Activated T-helper 1 cell treated with anti-CD3 and anti-CD28 coated beads, Interleukin-12 subunit alpha, Interleukin-12 subunit beta, Interleukin-2, Interleukin-4 antibody, amounts not matched to agents 30 ng/mL and 10 ng/mL and 1 ng/mL, durations not matched to agents 14 hours and 24 hours and 36 hours (primary cell): ENCODE data around the gene DDX56. TPM values are rescaled to one million over a fixed set of nuclear protein-coding genes. Genes with fewer than 3 reads are reported as not detected.
"Not testable (repeated sequence)": the region's sequence is repeated elsewhere in the genome, so short reads cannot be mapped to it uniquely, and the experiment has no call there.

Experiments
- DNase-seq: peaks from one replicate; pipeline ENCODE4 v3.0.0; 2021; ENCODE audit warnings: low spot score
- H3K27ac Mint-ChIP-seq: one replicate; pipeline ENCODE4 v1.8.0; 2021; ENCODE audit warnings: mild to moderate bottlenecking, mixed read lengths
- H3K27me3 Mint-ChIP-seq: one replicate; pipeline ENCODE4 v1.8.0; 2022; ENCODE audit warnings: mild to moderate bottlenecking, moderate library complexity, mixed read lengths; ENCODE audit not compliant: insufficient read depth
- H3K36me3 Mint-ChIP-seq: one replicate; pipeline ENCODE4 v1.8.0; 2021; ENCODE audit warnings: low read depth, mixed read lengths
- H3K4me1 Mint-ChIP-seq: one replicate; pipeline ENCODE4 v1.8.0; 2021; ENCODE audit warnings: low read depth, mixed read lengths
- H3K4me3 Mint-ChIP-seq: one replicate; pipeline ENCODE4 v1.8.0; 2021; ENCODE audit warnings: mild to moderate bottlenecking, moderate library complexity, mixed read lengths
- H3K9me3 Mint-ChIP-seq: one replicate; pipeline ENCODE4 v1.8.0; 2021; ENCODE audit warnings: mixed read lengths
- intact Hi-C: fragments of 100-400 bp; cut with micrococcal nuclease; formaldehyde crosslinking; loops from one replicate; pipeline ENCODE4 v1.15.1; 2024
- total RNA-seq: library from RNA; stranded (reverse); gene quantifications from 2 replicates; pipeline ENCODE4 v1.2.3, GENCODE V29; 2022

DDX56 gene
- total RNA-seq, 1 donor from 2014 or later: 166 TPM

DNA sequence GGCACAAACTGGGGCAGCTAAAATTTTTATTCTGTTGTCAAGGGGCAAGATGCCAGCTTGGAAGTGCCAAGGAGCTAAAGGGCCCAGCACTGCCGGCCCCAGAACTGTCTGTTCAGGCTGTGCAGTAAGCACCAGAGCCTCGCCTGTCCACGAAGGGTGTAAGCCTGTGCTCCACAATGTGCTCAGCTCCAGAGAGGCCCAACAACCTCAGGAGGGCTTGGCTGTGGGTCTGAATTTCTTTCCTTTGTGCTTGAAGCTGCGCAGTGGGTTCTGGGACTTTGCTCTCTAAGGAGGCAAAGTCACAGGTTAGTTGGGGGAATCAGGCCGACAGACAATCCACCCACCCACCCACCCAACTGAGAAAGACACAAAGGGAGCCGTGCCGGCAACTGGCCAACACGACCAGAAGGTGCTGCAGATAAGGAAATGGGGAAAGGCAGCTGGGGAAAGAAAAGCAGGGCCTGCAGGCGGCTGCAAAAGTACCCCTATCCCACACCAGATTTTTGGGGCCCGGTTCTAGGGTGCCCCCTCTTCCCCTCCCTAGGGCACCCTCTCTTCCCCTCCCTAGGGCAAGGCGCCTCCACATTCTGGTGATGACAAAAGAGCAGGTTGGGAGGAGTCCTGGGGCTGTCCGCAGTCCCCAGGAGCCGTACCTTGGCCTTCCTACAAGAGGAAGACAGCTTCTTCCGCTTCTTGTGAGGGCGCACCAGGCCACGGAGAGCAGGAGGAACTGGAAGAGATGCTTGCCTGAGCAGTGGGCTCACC is 7.7 kb downstream of the DDX56 start:
- peaks cover 60% of the 10 kb centered on the region for H3K36me3 Mint-ChIP-seq
- DNase-seq: no peak
- no peaks in the 10 kb centered on the region for H3K9me3 Mint-ChIP-seq
- no peaks in the 10 kb centered on the region for H3K27me3 Mint-ChIP-seq
- intact Hi-C loops: loop anchor here (1.0 to 5.0 kb wide), 2 partner anchors 325 to 544 kb away; no protein-coding TSS in a partner anchor
- no peak overlapping the region for H3K4me3 Mint-ChIP-seq
- no peak overlapping the region for H3K27ac Mint-ChIP-seq
- no peaks in the 10 kb centered on the region for H3K4me1 Mint-ChIP-seq

GRCh38 chr7:44565097-44565794 is 8.5 kb downstream of the DDX56 start:
- intact Hi-C loops: loop anchor here (1.0 to 5.0 kb wide), 2 partner anchors 324 to 543 kb away; no protein-coding TSS in a partner anchor
- peak; percentile 45 for DNase-seq
- Mint-ChIP-seq H3K36me3 (peaks cover 55% of the 10 kb centered on the region), H3K4me1 (no peaks in the 10 kb centered on the region), H3K9me3 (no peaks in the 10 kb centered on the region), H3K27me3 (no peaks in the 10 kb centered on the region), H3K4me3 (no peak overlapping the region), H3K27ac (no peak overlapping the region)

GRCh38 chr7:44564606-44565005 is 9.1 kb downstream of the DDX56 start:
- intact Hi-C loops: loop anchor here (1.0 to 5.0 kb wide), 2 partner anchors 323 to 542 kb away; no protein-coding TSS in a partner anchor
- no peaks in the 10 kb centered on the region for H3K27me3 Mint-ChIP-seq
- no peaks in the 10 kb centered on the region for H3K9me3 Mint-ChIP-seq
- no peak overlapping the region for H3K27ac Mint-ChIP-seq
- H3K4me3 Mint-ChIP-seq: no peak overlapping the region
- peaks cover 51% of the 10 kb centered on the region for H3K36me3 Mint-ChIP-seq
- DNase-seq: no peak
- H3K4me1 Mint-ChIP-seq: no peaks in the 10 kb centered on the region

DNA sequence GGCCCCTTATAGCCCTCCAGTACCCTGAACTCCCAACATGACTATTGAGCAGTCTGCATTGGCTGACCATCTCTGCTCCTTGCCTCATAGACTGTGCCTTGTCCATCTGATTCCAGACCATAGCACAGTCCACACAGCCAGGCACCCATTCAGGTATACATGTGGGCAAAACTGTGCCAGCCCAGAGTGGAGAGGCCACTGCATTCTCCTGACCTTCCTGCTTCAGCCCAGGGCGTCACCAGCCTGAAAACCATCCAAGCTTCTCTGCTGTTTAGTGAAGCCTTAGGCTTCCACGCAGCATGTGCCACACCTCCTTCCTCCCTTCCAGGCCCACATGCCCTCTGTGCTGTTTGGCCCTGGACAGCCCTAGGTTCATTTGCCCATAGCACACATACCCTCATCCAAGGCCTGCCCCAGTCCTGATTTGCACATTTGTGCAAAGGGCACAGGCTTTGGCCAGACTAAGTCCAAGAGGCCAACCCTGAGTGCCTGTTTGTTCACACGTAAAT is 10.5 kb downstream of the DDX56 start:
- H3K27ac Mint-ChIP-seq: no peak overlapping the region
- H3K9me3 Mint-ChIP-seq: no peaks in the 10 kb centered on the region
- intact Hi-C loops: no loop called here
- no peak for DNase-seq
- no peaks in the 10 kb centered on the region for H3K4me1 Mint-ChIP-seq
- H3K4me3 Mint-ChIP-seq: no peak overlapping the region
- H3K27me3 Mint-ChIP-seq: no peaks in the 10 kb centered on the region
- H3K36me3 Mint-ChIP-seq: peaks cover 39% of the 10 kb centered on the region

DNA sequence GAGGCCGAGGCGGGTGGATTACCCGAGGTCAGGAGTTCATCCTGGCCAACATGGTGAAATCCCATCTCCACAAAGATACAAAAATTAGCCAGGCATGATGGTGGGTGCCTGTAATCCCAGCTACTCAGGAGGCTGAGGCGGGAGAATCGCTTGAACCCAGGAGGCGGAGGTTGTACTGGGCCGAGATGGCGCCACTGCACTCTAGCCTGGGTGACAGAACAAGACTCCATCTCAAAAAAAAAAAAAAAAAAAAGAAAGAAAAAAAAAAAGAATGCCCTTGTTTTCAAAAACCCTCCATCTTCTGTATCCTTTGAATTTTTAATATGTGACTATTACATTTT is 11.1 kb downstream of the DDX56 start:
- H3K36me3 Mint-ChIP-seq: peaks cover 34% of the 10 kb centered on the region
- H3K9me3 Mint-ChIP-seq, H3K27me3 Mint-ChIP-seq, H3K4me1 Mint-ChIP-seq, DNase-seq, H3K4me3 Mint-ChIP-seq, H3K27ac Mint-ChIP-seq, intact Hi-C loops: not testable (repeated sequence)

DNA sequence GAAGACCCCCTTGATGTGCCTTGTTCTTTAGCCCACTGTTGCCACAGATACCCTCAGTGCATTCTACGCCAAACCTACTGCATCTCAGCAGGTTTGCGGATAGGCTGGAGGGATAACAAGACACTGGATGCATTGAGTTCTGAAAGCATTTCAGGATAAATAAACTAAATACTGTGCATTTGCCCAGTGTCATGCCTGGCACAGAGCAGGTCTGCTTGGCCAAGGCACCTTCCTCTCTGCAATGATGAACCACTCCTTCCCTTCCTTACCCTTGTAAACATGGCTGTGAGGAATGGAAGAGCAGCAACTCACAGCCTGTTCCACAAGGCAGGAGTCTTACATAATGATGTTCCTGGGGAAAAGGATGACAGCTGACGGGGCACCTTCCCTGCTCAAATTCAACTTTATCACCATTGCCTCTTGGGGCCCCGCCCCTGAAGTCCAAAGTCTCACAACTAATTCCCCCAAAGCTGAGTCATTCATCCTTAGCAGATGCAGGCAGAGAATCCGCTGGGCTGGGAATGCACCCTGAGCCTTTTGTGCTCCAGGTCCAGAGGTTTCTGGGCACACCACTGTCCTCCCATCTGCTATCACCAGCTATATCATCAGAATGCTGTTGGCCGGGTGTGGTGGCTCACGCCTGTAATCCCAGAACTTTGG is 11.6 kb downstream of the DDX56 start:
- Mint-ChIP-seq H3K27me3 (no peaks in the 10 kb centered on the region), H3K4me1 (no peaks in the 10 kb centered on the region), H3K9me3 (no peaks in the 10 kb centered on the region), H3K4me3 (no peak overlapping the region), H3K36me3 (peaks cover 29% of the 10 kb centered on the region), H3K27ac (no peak overlapping the region)
- no peak for DNase-seq
- intact Hi-C loops: no loop called here

GRCh38 chr7:44561481-44561880 is 12.2 kb downstream of the DDX56 start:
- no peaks in the 10 kb centered on the region for H3K27me3 Mint-ChIP-seq
- intact Hi-C loops: no loop called here
- H3K4me1 Mint-ChIP-seq: no peaks in the 10 kb centered on the region
- H3K9me3 Mint-ChIP-seq: no peaks in the 10 kb centered on the region
- no peak overlapping the region for H3K27ac Mint-ChIP-seq
- DNase-seq: no peak
- peaks cover 24% of the 10 kb centered on the region for H3K36me3 Mint-ChIP-seq
- H3K4me3 Mint-ChIP-seq: no peak overlapping the region

DNA sequence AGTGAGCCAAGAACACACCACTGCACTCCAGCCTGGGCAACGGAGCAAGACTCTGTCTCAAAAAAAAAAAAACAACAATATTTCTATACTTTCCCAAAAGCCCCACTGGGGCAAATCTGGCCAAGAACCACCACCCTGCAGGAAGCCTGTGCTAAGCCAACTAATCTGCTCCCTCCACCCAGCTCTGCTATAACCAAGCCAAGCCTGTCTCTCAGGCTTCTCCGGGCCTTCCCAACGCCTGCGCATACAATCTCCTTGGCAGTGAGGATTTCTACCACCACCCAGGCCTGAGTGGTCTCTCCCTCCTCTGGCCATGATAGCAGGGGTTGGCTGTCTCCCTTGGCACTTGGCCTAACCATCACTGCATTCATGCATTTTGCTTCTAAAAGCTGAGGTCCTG is 14.2 kb downstream of the DDX56 start:
- no peaks in the 10 kb centered on the region for H3K4me1 Mint-ChIP-seq
- no peaks in the 10 kb centered on the region for H3K9me3 Mint-ChIP-seq
- peaks cover 12% of the 10 kb centered on the region for H3K36me3 Mint-ChIP-seq
- H3K4me3 Mint-ChIP-seq: no peak overlapping the region
- peaks cover 2% of the 10 kb centered on the region for H3K27me3 Mint-ChIP-seq
- DNase-seq: no peak
- no peak overlapping the region for H3K27ac Mint-ChIP-seq
- intact Hi-C loops: no loop called here

- Mint-ChIP-seq H3K27me3 (peaks cover 4% of the 10 kb centered on the region), H3K9me3 (no peaks in the 10 kb centered on the region), H3K4me3 (no peak overlapping the region), H3K4me1 (no peaks in the 10 kb centered on the region), H3K27ac (no peak overlapping the region), H3K36me3 (no peaks in the 10 kb centered on the region)
- DNase-seq: no peak
- intact Hi-C loops: no loop called here
These were observed 16.2 kb downstream of the DDX56 start for GRCh38 chr7:44557485-44557884.

- DNase-seq: no peak
- no peaks in the 10 kb centered on the region for H3K9me3 Mint-ChIP-seq
- intact Hi-C loops: no loop called here
- H3K4me1 Mint-ChIP-seq: no peaks in the 10 kb centered on the region
- peaks cover 8% of the 10 kb centered on the region for H3K27me3 Mint-ChIP-seq
- H3K36me3 Mint-ChIP-seq: no peaks in the 10 kb centered on the region
- H3K27ac Mint-ChIP-seq: no peak overlapping the region
- no peak overlapping the region for H3K4me3 Mint-ChIP-seq
These were observed 18.4 kb downstream of the DDX56 start for GRCh38 chr7:44555350-44555749.

DNA sequence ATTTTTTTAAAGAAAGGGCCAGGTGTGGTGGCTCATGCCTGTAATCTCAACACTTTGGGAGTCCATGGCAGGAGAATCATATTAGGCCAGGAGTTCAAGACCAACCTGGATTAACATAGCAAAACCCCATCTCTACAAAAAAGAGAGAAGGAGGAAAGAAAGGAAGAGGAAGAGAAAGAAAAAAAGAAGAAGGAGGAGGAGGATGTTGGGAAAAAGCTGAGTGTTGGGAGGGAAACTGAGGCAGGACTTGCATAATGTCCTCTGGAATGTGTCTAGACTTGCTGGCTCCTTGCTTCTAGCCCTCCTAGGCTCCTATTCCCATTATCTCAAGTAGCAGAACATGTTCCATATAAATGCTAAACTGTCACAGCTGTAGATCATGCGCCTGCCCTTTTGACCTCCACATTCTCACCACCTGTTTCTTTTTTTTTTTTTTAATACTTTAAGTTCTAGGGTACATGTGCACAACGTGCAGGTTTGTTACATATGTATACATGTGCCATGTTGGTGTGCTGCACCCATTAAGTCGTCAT is 21.2 kb downstream of the DDX56 start:
- H3K4me1 Mint-ChIP-seq, H3K36me3 Mint-ChIP-seq, H3K4me3 Mint-ChIP-seq, H3K9me3 Mint-ChIP-seq, DNase-seq, H3K27ac Mint-ChIP-seq, intact Hi-C loops: not testable (repeated sequence)
- H3K27me3 Mint-ChIP-seq: peaks cover 20% of the 10 kb centered on the region

DNA sequence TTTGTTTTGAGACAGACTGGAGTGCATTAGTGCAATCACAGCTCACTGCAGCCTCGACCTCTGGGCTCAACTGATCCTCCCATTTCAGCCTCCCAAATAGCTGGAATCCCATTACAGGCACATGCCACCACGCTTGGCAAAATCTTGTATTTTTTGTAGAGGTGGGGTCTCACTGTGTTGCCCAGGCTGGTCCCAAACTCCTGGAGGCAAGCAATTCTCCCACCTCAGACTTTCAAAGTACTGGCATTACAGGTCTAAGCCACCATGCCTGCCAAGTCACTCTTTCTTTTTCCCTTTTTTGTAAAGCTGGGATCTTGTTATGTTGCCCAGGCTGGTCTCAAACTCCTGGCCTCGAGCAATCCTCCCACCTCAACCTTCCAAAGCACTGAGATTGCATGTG is 24.3 kb downstream of the DDX56 start:
- intact Hi-C loops: no loop called here
- no peak for DNase-seq
- Mint-ChIP-seq H3K4me3 (no peak overlapping the region), H3K27ac (no peak overlapping the region), H3K27me3 (peaks cover 22% of the 10 kb centered on the region), H3K9me3 (no peaks in the 10 kb centered on the region), H3K4me1 (peaks cover 7% of the 10 kb centered on the region), H3K36me3 (no peaks in the 10 kb centered on the region)

GRCh38 chr7:44548893-44549292 is 24.8 kb downstream of the DDX56 start:
- intact Hi-C loops: no loop called here

More at GRCh38 chr7:44548893-44549292, 24.8 kb downstream of the DDX56 start:
- Mint-ChIP-seq H3K9me3 (no peaks in the 10 kb centered on the region), H3K27ac (no peak overlapping the region), H3K4me1 (peaks cover 7% of the 10 kb centered on the region), H3K27me3 (peaks cover 22% of the 10 kb centered on the region), H3K4me3 (no peak overlapping the region), H3K36me3 (no peaks in the 10 kb centered on the region)
- no peak for DNase-seq
